Stimulated activated CD4-positive, alpha-beta T cell treated with anti-CD3 and anti-CD28 coated beads, TNF-alpha, amount 100 ng/mL, for 24 hours (primary cell): ENCODE measurements around the gene PDE2A.

Experiments used
- DNase-seq, 3 experiments: peaks; one replicate each; pipeline ENCODE4 v3.0.0-alpha.2; 2020; ENCODE audit warnings: low read depth in 3 of 3

The PDE2A gene

GRCh38 chr11:72548463-72548862, 125.8 kb downstream of the PDE2A start:
- no peak for DNase-seq

- no peak for DNase-seq
Measured at GRCh38 chr11:72546866-72547265, 127.4 kb downstream of the PDE2A start.

GRCh38 chr11:72544589-72544988, 129.6 kb downstream of the PDE2A start:
- no peak for DNase-seq

DNA sequence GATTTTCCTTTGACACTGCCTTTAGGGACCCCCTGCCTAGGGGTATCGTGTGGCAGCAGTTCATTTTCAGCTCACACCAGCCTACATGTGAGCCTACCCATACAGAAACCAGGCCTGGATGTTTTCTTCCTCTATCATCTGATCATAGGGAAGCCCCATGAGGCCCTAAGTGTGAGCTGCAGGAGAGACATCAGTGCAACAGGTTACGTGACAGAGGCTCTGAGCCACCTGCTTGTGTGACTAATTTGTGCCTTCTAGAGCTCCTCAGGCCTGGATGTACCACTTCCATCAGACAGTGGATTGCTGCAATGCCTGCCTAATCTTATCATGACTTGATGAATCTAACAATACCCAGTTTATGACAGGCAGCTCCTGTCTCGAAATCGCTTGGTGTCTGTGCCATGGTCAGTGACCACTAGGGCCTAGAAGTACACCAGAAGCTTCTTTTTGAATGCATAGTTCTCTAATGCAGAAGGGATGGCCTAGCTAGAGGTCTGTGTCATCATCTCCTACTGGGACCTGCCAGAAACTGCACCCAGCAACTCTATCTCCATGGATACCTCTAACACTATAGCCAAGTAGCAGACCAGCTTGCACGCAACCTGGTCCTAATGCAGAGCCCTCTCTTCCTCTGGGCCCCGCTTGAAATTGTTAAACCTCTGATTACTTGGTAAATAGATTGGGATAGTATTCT, 130.2 kb downstream of the PDE2A start:
- DNase-seq: no peak

GRCh38 chr11:72541257-72541974, 132.8 kb downstream of the PDE2A start:
- DNase-seq: no peak

DNA sequence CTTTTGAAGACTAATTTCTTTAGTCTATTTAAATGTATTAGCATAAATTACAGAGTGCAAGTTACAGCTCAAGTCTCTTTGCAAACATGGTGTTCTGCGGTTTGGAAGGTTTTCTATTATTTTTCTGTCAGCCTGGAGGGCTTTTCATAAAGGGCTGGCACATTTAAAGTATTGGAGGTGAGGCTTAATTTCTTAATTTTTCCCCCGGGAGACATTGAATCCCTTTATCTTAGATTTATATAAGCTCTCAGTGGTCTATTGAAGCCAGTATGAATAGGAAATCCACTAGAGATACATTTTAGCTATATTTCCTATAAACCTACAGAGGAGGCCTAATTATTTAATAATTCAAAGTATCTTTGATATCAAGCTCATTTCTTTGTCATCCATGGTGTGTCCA, 137.2 kb downstream of the PDE2A start:
- DNase-seq: no peak

- no peak for DNase-seq
Measured at GRCh38 chr11:72535194-72535547, 139.1 kb downstream of the PDE2A start.

- DNase-seq: no peak
Measured at GRCh38 chr11:72534371-72535193, 139.6 kb downstream of the PDE2A start.

DNA sequence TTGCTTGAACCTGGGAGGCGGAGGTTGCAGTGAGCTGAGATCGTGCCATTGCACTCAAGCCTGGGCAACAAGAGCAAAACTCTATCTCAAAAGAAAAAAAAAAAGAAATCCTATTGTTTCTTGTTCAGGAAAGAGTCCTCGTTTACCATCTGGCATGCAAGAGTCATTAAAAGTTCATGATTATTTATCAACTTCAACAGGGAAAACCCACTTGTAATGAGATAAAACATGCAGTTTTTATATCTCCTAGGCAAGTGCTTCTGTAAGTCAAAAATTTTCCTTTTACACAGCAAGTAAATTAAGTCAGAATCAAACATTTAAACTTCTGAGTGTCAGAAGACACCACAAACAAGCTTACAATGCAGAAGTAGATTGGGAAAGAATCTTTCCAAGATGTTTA, 145.2 kb downstream of the PDE2A start:
- DNase-seq: no peak

DNA sequence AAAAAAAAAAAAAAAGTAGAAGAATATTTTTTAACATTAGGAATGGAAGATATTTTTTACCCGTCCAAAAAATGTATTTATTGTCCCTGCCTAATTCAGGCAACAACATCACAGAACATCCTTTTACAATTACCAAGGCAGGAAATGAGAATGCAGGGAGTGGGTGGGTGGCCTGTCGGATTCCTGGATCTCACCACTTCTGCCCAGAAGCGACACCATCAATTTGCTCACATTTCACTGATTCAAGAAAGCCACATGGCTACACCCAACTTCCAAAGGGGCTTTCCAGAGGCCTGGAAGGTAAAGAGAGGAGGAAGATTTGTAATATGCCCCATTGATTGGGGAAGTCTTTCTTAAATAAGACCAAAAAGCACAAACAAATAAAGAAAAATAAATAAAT, 146.1 kb downstream of the PDE2A start:
- DNase-seq: no peak
